Hematopoietic multipotent progenitor cell treated with erythropoietin and hydrocortisone succinate and interleukin-3 and kit ligand, for 8 days (in vitro differentiated cells): ENCODE results near the gene ENTR1.
"Not testable (repeated sequence)": the region's sequence is repeated elsewhere in the genome, so short reads cannot be mapped to it uniquely, and the experiment has no call there.

Experiments used
- DNase-seq: peaks from one replicate; pipeline ENCODE4 v3.0.0-alpha.2; 2015

Gene ENTR1

GRCh38 chr9:136416914-136417313 is 6.5 kb upstream of the ENTR1 start:
- no peak for DNase-seq

GRCh38 chr9:136416427-136416826 is 6.0 kb upstream of the ENTR1 start:
- no peak for DNase-seq

GRCh38 chr9:136412962-136413361 is 2.5 kb upstream of the ENTR1 start:
- DNase-seq: no peak

GRCh38 chr9:136411378-136411777 is 964 bp upstream of the ENTR1 start:
- peak; percentile 69 for DNase-seq

GRCh38 chr9:136409557-136410455 is 608 bp downstream of the ENTR1 start:
- DNase-seq: peak; percentile 48

GRCh38 chr9:136407911-136408310 is 2.5 kb downstream of the ENTR1 start:
- no peak for DNase-seq

GRCh38 chr9:136407061-136407460 is 3.4 kb downstream of the ENTR1 start:
- DNase-seq: not testable (repeated sequence)

GRCh38 chr9:136405904-136406303 is 4.5 kb downstream of the ENTR1 start:
- DNase-seq: not testable (repeated sequence)

- DNase-seq: no peak
Measured at GRCh38 chr9:136405481-136405880, 4.9 kb downstream of the ENTR1 start.

GRCh38 chr9:136404801-136405136 is 5.6 kb downstream of the ENTR1 start:
- no peak for DNase-seq

GRCh38 chr9:136403915-136404800 is 6.3 kb downstream of the ENTR1 start:
- no peak for DNase-seq

- no peak for DNase-seq
Measured at GRCh38 chr9:136403538-136403914, 6.9 kb downstream of the ENTR1 start.

GRCh38 chr9:136402067-136402466 is 8.3 kb downstream of the ENTR1 start:
- no peak for DNase-seq

GRCh38 chr9:136401173-136401922 is 9.1 kb downstream of the ENTR1 start:
- no peak for DNase-seq

- DNase-seq: peak; percentile 87
Measured at GRCh38 chr9:136400038-136400834, 10.2 kb downstream of the ENTR1 start, which contains the start of gene SNAPC4. Gene SNAPC4, minus strand, starts transcription at chr9:136400170. Its CDS starts 1,742 bp downstream, at chr9:136398428.

- peak; percentile 53 for DNase-seq
Measured at GRCh38 chr9:136399176-136400037, 11.0 kb downstream of the ENTR1 start.

GRCh38 chr9:136398286-136398685 is 12.1 kb downstream of the ENTR1 start:
- DNase-seq: no peak

- DNase-seq: no peak
Measured at GRCh38 chr9:136397643-136398042, 12.8 kb downstream of the ENTR1 start.

GRCh38 chr9:136396219-136396515 is 14.2 kb downstream of the ENTR1 start:
- no peak for DNase-seq

- no peak for DNase-seq
Measured at GRCh38 chr9:136395345-136396218, 14.8 kb downstream of the ENTR1 start.
